ENCODE measurements around the gene GOLGB1. TPM values are rescaled to one million over a fixed set of nuclear protein-coding genes. Genes with fewer than 3 reads are reported as not detected.
"Not testable (repeated sequence)": the region's sequence is repeated elsewhere in the genome, so short reads cannot be mapped to it uniquely, and the experiment has no call there.

The GOLGB1 gene
- total RNA-seq, 1 donor from 2014 or later: 76.6 TPM

- Mint-ChIP-seq H3K27ac (ENCODE audit: unreplicated experiment) (no peak overlapping the region), H3K4me1 (ENCODE audit: low read depth, unreplicated experiment) (no peaks in the 10 kb centered on the region), H3K36me3 (ENCODE audit: low read depth, unreplicated experiment) (peaks cover 28% of the 10 kb centered on the region), H3K9me3 (ENCODE audit: unreplicated experiment) (no peaks in the 10 kb centered on the region), H3K4me3 (ENCODE audit: unreplicated experiment) (no peak overlapping the region), H3K27me3 (ENCODE audit: low read depth, unreplicated experiment) (no peaks in the 10 kb centered on the region)
- no peak overlapping the region for H3K9ac ChIP-seq (ENCODE audit: low read length)
- no peak overlapping the region for H3K4me3 ChIP-seq (ENCODE audit: insufficient read depth, low read depth, low read length)
- H3K79me2 ChIP-seq (ENCODE audit: insufficient read depth, low read length): peaks cover 3% of the 10 kb centered on the region
- no peak overlapping the region for H3K4me2 ChIP-seq (ENCODE audit: low read length)
- H4K20me1 ChIP-seq (ENCODE audit: insufficient read depth, low read length): no peaks in the 10 kb centered on the region
- H3K27me3 ChIP-seq (ENCODE audit: insufficient read depth, low read length): no peaks in the 10 kb centered on the region
- no peak for DNase-seq (ENCODE audit: low read depth)
- no peak for FAIRE-seq
- no peaks in the 10 kb centered on the region for H3K4me1 ChIP-seq (ENCODE audit: insufficient read depth, low read length)
- H3K9me3 ChIP-seq (ENCODE audit: insufficient read depth, low read depth, low read length): no peaks in the 10 kb centered on the region
- no peak overlapping the region for H2AFZ ChIP-seq (ENCODE audit: low read depth, low read length)
- H3K27ac ChIP-seq (ENCODE audit: low read depth, low read length): no peak overlapping the region
- TF ChIP-seq CTCF (IDR thresholded peaks at IDR 0.05; ENCODE audit: insufficient read depth, low read depth, low read length) (no peak), EZH2 (IDR thresholded peaks at IDR 0.05; ENCODE audit: insufficient read depth, low read length) (no peak)
- H3K36me3 ChIP-seq (ENCODE audit: insufficient read depth, low read length): peaks cover 33% of the 10 kb centered on the region
Measured at GRCh38 chr3:121690777-121691405, 58.6 kb downstream of the GOLGB1 start.

- peaks cover 26% of the 10 kb centered on the region for H3K36me3 ChIP-seq (ENCODE audit: insufficient read depth, low read length)
- not testable (repeated sequence) for H3K79me2 ChIP-seq (ENCODE audit: insufficient read depth, low read length); H3K27me3 Mint-ChIP-seq (ENCODE audit: low read depth, unreplicated experiment); FAIRE-seq; H3K27ac Mint-ChIP-seq (ENCODE audit: unreplicated experiment); H3K9ac ChIP-seq (ENCODE audit: low read length); H3K4me3 ChIP-seq (ENCODE audit: insufficient read depth, low read depth, low read length); DNase-seq (ENCODE audit: low read depth); H4K20me1 ChIP-seq (ENCODE audit: insufficient read depth, low read length); H3K9me3 ChIP-seq (ENCODE audit: insufficient read depth, low read depth, low read length); H3K4me1 ChIP-seq (ENCODE audit: insufficient read depth, low read length); H3K9me3 Mint-ChIP-seq (ENCODE audit: unreplicated experiment); H3K4me3 Mint-ChIP-seq (ENCODE audit: unreplicated experiment); H3K4me2 ChIP-seq (ENCODE audit: low read length); H3K27ac ChIP-seq (ENCODE audit: low read depth, low read length); H2AFZ ChIP-seq (ENCODE audit: low read depth, low read length); H3K4me1 Mint-ChIP-seq (ENCODE audit: low read depth, unreplicated experiment); H3K27me3 ChIP-seq (ENCODE audit: insufficient read depth, low read length)
- H3K36me3 Mint-ChIP-seq (ENCODE audit: low read depth, unreplicated experiment): peaks cover 37% of the 10 kb centered on the region
Measured at GRCh38 chr3:121688747-121689146, 60.8 kb downstream of the GOLGB1 start.

GRCh38 chr3:121681792-121682191 is 67.7 kb downstream of the GOLGB1 start:
- Histone ChIP-seq H3K4me2 (ENCODE audit: low read length) (no peak overlapping the region), H3K79me2 (ENCODE audit: insufficient read depth, low read length) (peaks cover 2% of the 10 kb centered on the region), H3K9ac (ENCODE audit: low read length) (no peak overlapping the region), H2AFZ (ENCODE audit: low read depth, low read length) (no peak overlapping the region), H3K36me3 (ENCODE audit: insufficient read depth, low read length) (peaks cover 25% of the 10 kb centered on the region), H4K20me1 (ENCODE audit: insufficient read depth, low read length) (peaks cover 21% of the 10 kb centered on the region), H3K27ac (ENCODE audit: low read depth, low read length) (no peak overlapping the region), H3K27me3 (ENCODE audit: insufficient read depth, low read length) (no peaks in the 10 kb centered on the region), H3K4me3 (ENCODE audit: insufficient read depth, low read depth, low read length) (no peak overlapping the region), H3K4me1 (ENCODE audit: insufficient read depth, low read length) (no peaks in the 10 kb centered on the region), H3K9me3 (ENCODE audit: insufficient read depth, low read depth, low read length) (no peaks in the 10 kb centered on the region)
- TF ChIP-seq CTCF (IDR thresholded peaks at IDR 0.05; ENCODE audit: insufficient read depth, low read depth, low read length) (no peak), EZH2 (IDR thresholded peaks at IDR 0.05; ENCODE audit: insufficient read depth, low read length) (no peak)
- DNase-seq (ENCODE audit: low read depth) (no peak), FAIRE-seq (no peak)
- no peak overlapping the region for H3K4me3 Mint-ChIP-seq (ENCODE audit: unreplicated experiment)
- peaks cover 16% of the 10 kb centered on the region for H3K36me3 Mint-ChIP-seq (ENCODE audit: low read depth, unreplicated experiment)
- no peak overlapping the region for H3K27ac Mint-ChIP-seq (ENCODE audit: unreplicated experiment)
- peaks cover 2% of the 10 kb centered on the region for H3K9me3 Mint-ChIP-seq (ENCODE audit: unreplicated experiment)
- H3K27me3 Mint-ChIP-seq (ENCODE audit: low read depth, unreplicated experiment): no peaks in the 10 kb centered on the region
- no peaks in the 10 kb centered on the region for H3K4me1 Mint-ChIP-seq (ENCODE audit: low read depth, unreplicated experiment)

Measured in astrocyte (in vitro differentiated cells and primary cell).